LNCaP clone FGC (cell line): ENCODE data around the gene ICA1.

Experiments used
- DNase-seq: peaks from one replicate; pipeline ENCODE4 v3.0.0-alpha.2; 2011; ENCODE audit warnings: low read depth
- H3K4me3 ChIP-seq: 2 replicates; pipeline ENCODE4 v1.5.1; 2011; ENCODE audit warnings: mild to moderate bottlenecking, low read depth, low read length, control low read depth
- CTCF ChIP-seq: IDR thresholded peaks from 2 replicates; pipeline ENCODE4 v1.5.1; 2012; ENCODE audit warnings: mild to moderate bottlenecking; ENCODE audit not compliant: control insufficient read depth, insufficient read depth; ENCODE audit errors: extremely low read depth

Gene ICA1

DNA sequence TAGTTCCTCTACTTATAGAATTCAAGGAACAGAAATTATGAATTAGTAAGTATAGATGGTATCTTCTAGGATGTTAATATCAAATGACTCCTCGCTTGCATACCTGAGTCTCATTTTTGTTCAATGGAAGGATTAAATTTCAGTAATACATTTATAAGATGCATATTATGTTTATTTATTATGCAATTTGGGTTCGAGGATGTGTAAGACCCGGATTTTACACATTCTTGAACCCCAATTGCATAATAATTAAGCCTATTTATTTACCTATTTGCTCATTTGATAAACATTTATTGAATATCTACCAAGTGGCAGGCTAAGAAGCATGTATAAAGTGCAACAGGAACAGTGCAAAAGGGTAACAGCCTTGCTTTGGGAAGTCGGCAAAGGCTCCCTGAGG lies 52.6 kb downstream of the ICA1 start:
- H3K4me3 ChIP-seq, result no peak overlapping the region
- DNase-seq, result no peak
- TF ChIP-seq CTCF, result no peak

DNA sequence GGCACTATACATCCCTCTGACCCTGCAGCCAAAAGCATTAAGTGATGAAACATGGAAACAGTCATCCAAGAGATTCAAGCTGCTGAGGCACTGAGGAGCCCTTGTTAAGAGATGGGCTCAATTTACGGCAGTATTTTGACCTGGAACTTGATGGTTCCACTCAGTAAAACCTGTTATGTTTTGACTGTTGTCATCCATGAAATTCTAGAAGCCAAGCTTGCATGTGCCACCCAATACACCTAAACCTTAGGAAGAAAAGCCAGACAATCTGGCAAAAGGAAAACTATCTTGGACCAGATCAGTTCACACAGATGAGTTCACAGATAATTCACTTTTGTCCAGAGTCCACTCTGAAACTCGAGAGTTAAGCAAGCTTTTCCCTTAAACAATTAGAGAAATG lies 53.2 kb downstream of the ICA1 start:
- H3K4me3 ChIP-seq, result no peak overlapping the region
- TF ChIP-seq CTCF, result no peak
- no peak for DNase-seq

DNA sequence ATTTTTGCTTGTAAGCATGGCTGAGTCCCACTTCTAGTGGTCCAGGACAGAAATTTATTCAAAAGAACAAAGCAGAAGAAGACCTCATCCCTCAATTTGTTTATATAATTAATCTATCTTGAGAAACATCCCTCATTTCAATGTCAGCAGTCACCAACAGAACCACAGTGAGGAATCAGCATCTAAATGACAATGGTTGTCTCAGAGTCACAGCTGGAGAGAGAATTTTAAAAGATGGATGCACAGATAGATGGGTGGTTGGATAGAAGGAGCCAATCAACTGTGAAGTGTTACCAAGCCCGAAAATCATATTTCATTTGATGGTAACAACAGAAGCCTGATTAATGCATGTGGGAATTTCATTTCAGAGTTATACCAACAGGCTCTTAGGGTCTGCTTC lies 55.0 kb downstream of the ICA1 start:
- no peak for TF ChIP-seq CTCF
- DNase-seq, result no peak
- H3K4me3 ChIP-seq, result no peak overlapping the region

DNA sequence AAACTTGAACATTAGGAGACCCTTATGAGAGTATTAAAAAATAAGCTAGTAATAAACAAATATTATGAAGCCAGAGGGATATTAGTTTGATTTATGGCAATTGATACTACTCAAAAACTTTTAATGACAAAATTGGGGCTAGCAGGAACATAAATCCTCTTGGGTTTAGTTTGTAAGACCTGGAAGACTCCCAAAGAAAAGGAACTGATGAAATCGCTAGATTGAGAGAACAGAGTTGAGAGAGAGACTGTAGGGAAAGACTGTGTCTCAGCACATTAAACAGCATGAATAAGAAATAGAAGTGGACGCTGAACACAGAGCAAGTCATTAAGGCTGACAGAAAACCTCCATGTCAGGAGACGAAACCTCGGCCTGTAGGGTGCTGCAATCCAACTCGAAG lies 56.4 kb downstream of the ICA1 start:
- no peak for TF ChIP-seq CTCF
- no peak for DNase-seq
- H3K4me3 ChIP-seq, result no peak overlapping the region

DNA sequence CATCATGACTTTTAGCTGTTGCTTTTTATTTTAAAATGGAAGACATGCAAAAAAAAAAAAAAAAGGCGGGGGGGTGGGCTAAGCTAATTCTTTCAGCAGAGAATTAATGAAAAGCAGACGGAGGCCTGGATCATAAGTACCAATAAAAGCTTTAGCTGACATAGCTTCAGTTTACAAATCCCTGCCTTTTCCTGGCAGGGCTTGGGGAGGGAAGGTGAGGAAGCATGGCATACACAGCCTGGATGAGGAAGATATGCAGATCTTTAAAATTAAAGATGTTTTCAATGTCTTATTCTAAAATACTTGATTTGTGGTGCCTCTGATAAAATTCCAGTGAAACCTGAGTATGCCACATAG lies 57.0 kb downstream of the ICA1 start:
- no peak for DNase-seq
- no peak for TF ChIP-seq CTCF
- no peak overlapping the region for H3K4me3 ChIP-seq

- no peak overlapping the region for H3K4me3 ChIP-seq
- no peak for DNase-seq
- no peak for TF ChIP-seq CTCF
Measured at GRCh38 chr7:8204339-8205030, 57.5 kb downstream of the ICA1 start.

DNA sequence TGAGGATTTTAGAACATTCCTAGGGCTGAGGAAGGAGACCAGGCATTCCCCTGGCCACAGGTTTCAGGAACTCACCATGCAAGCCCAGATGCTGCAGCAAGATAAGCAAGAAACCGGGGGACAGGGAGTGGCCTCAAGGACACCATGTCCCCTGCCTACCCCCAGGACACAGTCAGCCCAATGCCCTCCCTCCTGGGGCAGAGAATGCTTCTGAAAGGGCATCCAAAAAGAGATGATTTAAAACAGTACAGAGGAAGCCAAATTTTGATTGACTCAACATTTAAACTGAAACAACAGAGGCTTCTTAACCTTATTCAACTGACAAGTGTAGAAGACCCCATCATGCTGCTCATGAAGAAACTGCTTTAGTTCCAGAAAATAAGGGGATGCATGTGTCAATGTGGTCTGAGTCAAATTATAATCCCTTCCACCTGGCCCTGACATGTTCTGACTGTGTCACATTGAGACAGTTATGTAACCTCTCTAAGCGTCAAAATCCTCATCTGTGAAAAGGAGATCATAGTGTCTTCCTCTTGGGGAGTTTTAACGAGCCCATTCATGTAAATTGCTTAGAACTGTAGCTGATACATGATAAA lies 60.0 kb downstream of the ICA1 start:
- no peak for TF ChIP-seq CTCF
- H3K4me3 ChIP-seq, result no peak overlapping the region
- DNase-seq, result no peak
